Activated T-helper 1 cell treated with anti-CD3 and anti-CD28 coated beads, Interleukin-12 subunit alpha, Interleukin-12 subunit beta, Interleukin-2, Interleukin-4 antibody, amounts not matched to agents 30 ng/mL and 10 ng/mL and 1 ng/mL, durations not matched to agents 14 hours and 24 hours and 36 hours (primary cell): ENCODE results near the gene HCRTR2. TPM values are rescaled to one million over a fixed set of nuclear protein-coding genes. Genes with fewer than 3 reads are reported as not detected.
"Not testable (repeated sequence)": the region's sequence is repeated elsewhere in the genome, so short reads cannot be mapped to it uniquely, and the experiment has no call there.

ENCODE experiments used
- DNase-seq: peaks from one replicate; pipeline ENCODE4 v3.0.0; 2021; ENCODE audit warnings: low spot score
- H3K27ac Mint-ChIP-seq: one replicate; pipeline ENCODE4 v1.8.0; 2021; ENCODE audit warnings: mild to moderate bottlenecking, mixed read lengths
- H3K27me3 Mint-ChIP-seq: one replicate; pipeline ENCODE4 v1.8.0; 2022; ENCODE audit warnings: mild to moderate bottlenecking, moderate library complexity, mixed read lengths; ENCODE audit not compliant: insufficient read depth
- H3K36me3 Mint-ChIP-seq: one replicate; pipeline ENCODE4 v1.8.0; 2021; ENCODE audit warnings: low read depth, mixed read lengths
- H3K4me1 Mint-ChIP-seq: one replicate; pipeline ENCODE4 v1.8.0; 2021; ENCODE audit warnings: low read depth, mixed read lengths
- H3K4me3 Mint-ChIP-seq: one replicate; pipeline ENCODE4 v1.8.0; 2021; ENCODE audit warnings: mild to moderate bottlenecking, moderate library complexity, mixed read lengths
- H3K9me3 Mint-ChIP-seq: one replicate; pipeline ENCODE4 v1.8.0; 2021; ENCODE audit warnings: mixed read lengths
- intact Hi-C: fragments of 100-400 bp; cut with micrococcal nuclease; formaldehyde crosslinking; loops from one replicate; pipeline ENCODE4 v1.15.1; 2024
- total RNA-seq: library from RNA; stranded (reverse); gene quantifications from 2 replicates; pipeline ENCODE4 v1.2.3, GENCODE V29; 2022

The HCRTR2 gene
- total RNA-seq, 1 donor from 2014 or later: not detected

DNA sequence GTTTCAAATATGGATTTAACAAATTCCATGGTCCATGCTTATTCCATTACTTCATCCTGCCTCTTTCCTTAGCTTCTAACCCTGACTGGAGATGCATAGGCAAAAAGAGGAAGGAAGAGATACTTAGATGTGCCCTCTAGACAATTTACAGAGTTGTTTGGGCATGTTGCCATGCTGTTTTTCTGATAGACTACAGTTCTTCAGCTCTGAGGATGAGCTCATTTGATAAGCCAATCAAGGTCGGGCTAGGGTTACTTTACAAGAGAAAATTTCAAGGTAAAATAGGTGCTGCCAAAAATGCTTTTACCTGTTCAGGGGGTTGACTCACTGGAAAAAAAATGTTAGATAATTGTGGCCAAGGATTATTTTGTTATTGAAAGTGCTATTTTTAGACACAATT lies 5.9 kb downstream of the HCRTR2 start:
- no peak overlapping the region for H3K27ac Mint-ChIP-seq
- no peaks in the 10 kb centered on the region for H3K36me3 Mint-ChIP-seq
- peaks cover 4% of the 10 kb centered on the region for H3K9me3 Mint-ChIP-seq
- no peak overlapping the region for H3K4me3 Mint-ChIP-seq
- no peaks in the 10 kb centered on the region for H3K27me3 Mint-ChIP-seq
- intact Hi-C loops: no loop called here
- no peaks in the 10 kb centered on the region for H3K4me1 Mint-ChIP-seq
- DNase-seq: no peak

DNA sequence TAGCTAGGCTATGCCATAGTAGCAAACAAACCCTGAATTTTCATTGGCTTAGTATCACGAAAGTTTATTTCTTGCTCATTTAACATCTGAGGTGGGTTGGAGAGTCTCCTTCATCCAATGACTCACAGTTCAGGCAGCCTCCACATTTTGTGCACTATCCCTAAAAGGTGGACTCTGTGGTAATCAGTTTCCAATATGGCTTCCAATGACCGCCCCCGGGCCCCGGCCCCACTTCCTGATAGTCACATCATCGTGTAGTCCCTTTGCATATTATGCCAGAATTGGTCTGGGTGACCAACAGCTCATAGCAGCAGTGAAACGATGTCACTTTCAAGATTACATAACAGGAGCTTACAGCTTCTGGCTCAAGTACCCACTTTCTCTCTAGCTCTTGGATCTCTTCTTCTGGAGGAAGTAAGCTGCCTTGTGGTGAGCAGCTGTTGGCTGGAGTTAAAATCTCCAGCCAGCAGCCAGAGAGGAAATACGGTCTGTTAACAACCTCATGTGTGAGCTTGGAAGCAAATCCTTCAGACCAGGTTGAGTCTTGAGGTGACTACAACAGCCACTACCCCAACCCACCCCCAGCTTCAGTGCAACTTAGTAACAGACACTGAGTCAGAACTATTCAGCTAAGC lies 7.8 kb downstream of the HCRTR2 start:
- H3K4me3 Mint-ChIP-seq: no peak overlapping the region
- intact Hi-C loops: no loop called here
- H3K4me1 Mint-ChIP-seq: no peaks in the 10 kb centered on the region
- DNase-seq: no peak
- H3K9me3 Mint-ChIP-seq: peaks cover 4% of the 10 kb centered on the region
- no peak overlapping the region for H3K27ac Mint-ChIP-seq
- no peaks in the 10 kb centered on the region for H3K36me3 Mint-ChIP-seq
- H3K27me3 Mint-ChIP-seq: no peaks in the 10 kb centered on the region

DNA sequence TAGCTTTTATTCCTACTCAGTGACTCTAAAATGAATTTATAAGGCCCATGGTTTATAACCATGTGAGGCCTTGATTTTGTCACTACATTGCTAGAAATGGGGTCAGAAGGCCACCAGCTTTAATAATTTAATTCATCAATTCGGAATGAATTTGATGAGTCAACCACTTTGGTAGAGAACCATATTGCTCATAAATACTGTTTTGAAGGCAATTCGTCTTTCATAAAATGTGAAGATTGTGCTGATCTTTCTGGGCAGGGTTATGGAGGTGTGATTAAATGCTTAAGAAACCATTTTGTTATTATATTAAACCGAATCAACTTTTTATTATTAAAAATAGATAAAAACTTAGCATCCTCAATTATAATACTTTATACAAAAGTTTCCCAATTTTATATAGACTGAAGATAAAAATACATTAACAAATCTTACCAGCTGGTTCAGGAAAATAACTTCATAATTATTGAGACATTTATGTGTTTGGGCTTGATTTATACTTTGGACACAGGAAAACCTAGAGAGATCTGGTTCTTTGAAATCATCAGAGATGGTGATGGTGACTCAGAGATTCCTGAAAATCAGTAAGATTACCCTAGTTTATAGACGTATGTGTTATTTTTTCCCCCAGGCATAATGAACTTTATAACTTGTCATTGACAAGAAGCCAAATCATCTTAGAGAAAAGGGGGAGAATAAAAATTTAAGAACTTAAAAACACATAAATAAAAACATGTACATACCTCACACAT lies 10.6 kb downstream of the HCRTR2 start:
- Mint-ChIP-seq H3K27me3 (no peaks in the 10 kb centered on the region), H3K36me3 (no peaks in the 10 kb centered on the region), H3K9me3 (peaks cover 7% of the 10 kb centered on the region), H3K4me3 (no peak overlapping the region), H3K27ac (no peak overlapping the region), H3K4me1 (no peaks in the 10 kb centered on the region)
- intact Hi-C loops: no loop called here
- DNase-seq: no peak

DNA sequence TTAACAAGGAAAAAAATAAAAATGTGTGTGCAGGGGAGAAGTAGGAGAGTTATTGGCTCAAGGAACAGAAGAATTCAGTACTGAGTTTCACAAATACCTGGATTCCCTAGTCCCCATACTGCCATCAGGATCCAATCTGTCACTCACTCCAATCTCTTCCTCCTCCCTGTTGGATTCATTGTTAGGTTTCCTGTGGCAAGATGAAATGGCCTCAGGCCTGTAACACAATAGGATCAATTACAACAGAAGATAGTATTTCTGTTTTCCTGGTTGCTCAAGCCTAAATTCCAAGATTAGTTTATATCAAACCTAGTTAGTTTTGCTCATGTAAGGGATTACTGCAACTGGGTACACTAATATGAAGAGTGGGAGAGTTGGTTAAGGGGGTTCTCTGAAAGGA lies 24.4 kb downstream of the HCRTR2 start:
- H3K4me1 Mint-ChIP-seq: no peaks in the 10 kb centered on the region
- DNase-seq: no peak
- no peak overlapping the region for H3K4me3 Mint-ChIP-seq
- intact Hi-C loops: no loop called here
- H3K27me3 Mint-ChIP-seq: no peaks in the 10 kb centered on the region
- H3K9me3 Mint-ChIP-seq: no peaks in the 10 kb centered on the region
- H3K36me3 Mint-ChIP-seq: no peaks in the 10 kb centered on the region
- H3K27ac Mint-ChIP-seq: no peak overlapping the region

DNA sequence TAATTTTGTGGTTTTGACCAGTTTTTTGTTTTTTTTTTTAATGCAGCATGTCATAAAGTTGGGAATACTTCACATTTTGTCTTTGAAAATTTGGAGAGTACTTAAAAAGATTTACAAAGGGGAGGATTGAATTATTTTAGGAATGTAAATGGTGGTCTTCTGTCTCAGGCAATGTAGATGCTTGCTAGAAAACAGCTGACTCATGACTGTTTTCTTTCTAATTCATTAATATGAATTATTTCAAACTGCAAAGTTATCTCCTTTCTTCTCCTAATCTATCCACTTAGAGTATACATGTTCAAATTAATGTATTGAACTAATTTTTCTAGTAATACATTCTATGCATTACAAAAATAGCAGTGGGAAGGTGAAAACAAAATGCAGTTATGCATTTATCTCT lies 24.9 kb downstream of the HCRTR2 start:
- Mint-ChIP-seq H3K4me1 (no peaks in the 10 kb centered on the region), H3K27ac (no peak overlapping the region), H3K4me3 (no peak overlapping the region), H3K9me3 (no peaks in the 10 kb centered on the region), H3K36me3 (no peaks in the 10 kb centered on the region), H3K27me3 (no peaks in the 10 kb centered on the region)
- intact Hi-C loops: no loop called here
- DNase-seq: no peak

DNA sequence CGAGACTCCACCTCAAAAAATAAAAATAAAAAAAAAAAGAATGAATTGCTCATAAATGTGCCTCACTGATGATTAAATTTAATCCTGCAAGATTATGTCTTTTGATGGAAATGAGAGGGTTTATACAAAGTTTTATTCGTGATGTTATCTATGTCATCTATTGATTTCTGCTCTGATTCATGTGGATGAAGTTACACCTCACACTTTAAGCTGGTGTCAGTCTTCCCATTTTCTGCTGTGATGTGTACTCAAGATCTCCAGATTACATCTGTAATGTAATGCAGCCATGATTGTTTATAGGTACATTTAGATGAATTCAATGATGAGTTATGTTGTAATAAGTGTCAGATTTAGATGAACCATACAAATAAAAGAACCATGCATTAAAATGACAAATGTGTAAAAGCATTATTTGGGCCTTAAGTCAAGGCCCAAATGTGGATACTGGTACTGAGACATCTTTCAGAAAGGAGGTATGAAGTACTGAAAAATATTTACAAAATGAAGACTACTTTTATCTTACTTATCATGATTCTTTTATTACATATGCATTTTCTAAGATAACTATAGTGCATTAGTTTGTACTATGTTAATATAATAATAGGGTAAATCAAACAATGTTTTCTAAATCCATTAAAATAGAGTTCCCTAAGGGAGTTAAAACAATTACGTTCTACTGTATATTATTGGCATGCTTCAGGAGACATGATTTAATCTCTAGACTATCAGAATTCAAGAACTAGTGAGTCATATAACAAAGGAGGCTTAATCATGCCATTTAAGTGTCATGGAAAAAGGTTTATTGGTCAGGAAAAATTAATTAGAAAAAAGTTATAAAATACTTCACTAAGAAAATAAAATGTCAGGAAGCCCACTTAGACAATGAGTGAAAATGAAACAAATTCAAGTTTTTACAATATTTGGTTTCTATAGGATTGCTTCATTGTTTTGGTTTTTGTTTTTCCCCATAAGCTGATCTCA lies 34.5 kb downstream of the HCRTR2 start:
- no peaks in the 10 kb centered on the region for H3K4me1 Mint-ChIP-seq
- H3K36me3 Mint-ChIP-seq: no peaks in the 10 kb centered on the region
- DNase-seq: no peak
- H3K4me3 Mint-ChIP-seq: no peak overlapping the region
- no peaks in the 10 kb centered on the region for H3K27me3 Mint-ChIP-seq
- H3K9me3 Mint-ChIP-seq: no peaks in the 10 kb centered on the region
- no peak overlapping the region for H3K27ac Mint-ChIP-seq
- intact Hi-C loops: no loop called here

DNA sequence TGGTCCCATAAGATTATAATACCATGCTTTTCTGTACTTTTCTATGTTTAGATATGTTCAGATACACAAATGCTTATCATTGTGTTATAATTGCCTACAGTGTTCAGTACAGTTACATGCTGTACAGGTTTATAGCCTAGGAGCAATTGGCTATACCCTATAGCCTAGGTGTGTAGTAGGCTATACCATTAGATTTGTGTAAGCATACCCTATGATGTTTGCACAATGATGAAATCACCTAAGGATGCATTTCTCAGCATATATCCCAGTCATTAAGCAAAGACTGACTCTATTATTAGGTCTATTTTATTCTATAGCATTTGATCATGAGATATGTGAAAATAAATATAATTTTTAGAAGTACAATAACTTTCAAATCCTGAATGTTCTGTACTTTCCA lies 36.6 kb downstream of the HCRTR2 start:
- Mint-ChIP-seq H3K4me3 (no peak overlapping the region), H3K27ac (no peak overlapping the region), H3K4me1 (no peaks in the 10 kb centered on the region), H3K36me3 (no peaks in the 10 kb centered on the region), H3K9me3 (no peaks in the 10 kb centered on the region), H3K27me3 (no peaks in the 10 kb centered on the region)
- DNase-seq: no peak
- intact Hi-C loops: no loop called here

DNA sequence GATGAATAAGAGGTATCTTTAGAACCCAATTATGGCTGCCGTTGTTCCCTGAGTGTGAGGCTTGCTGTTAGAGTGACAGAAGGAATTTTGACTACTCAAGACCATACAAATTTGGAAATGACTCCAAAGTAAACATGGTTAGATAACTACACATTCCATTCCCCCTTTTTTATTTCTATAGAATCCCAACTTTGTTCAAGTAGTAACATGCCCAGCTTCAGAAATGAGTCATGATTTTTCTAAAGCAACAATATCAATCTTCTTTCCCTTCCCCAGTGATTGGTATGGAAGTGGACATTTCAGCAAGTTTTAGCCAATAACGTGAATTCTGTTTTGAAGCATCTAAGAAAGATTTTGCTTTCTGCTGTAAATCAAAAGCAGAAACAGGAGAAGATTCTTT lies 37.8 kb downstream of the HCRTR2 start:
- intact Hi-C loops: no loop called here
- Mint-ChIP-seq H3K4me3 (no peak overlapping the region), H3K27me3 (no peaks in the 10 kb centered on the region), H3K36me3 (no peaks in the 10 kb centered on the region), H3K27ac (no peak overlapping the region), H3K9me3 (no peaks in the 10 kb centered on the region), H3K4me1 (no peaks in the 10 kb centered on the region)
- DNase-seq: no peak

DNA sequence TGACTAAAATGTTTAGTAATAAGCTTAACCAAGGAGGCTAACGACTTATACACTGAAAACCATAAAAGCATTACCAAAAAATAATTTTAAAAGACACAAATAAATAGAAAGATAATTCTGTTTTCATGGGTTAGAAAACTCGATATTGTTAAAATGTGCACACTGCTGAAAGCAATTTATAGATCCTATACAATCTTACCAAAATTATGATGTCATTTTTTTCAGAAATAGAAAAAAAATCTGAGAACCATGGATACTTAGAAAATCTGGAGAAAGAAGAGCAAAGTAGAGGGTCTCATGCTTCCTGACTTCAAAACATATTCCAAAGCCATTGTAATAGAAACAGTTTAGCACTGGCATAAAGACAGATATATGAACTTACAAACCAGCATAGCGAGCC lies 46.6 kb downstream of the HCRTR2 start:
- Mint-ChIP-seq H3K9me3 (peaks cover 7% of the 10 kb centered on the region), H3K4me3 (no peak overlapping the region), H3K27me3 (no peaks in the 10 kb centered on the region), H3K27ac (no peak overlapping the region), H3K36me3 (no peaks in the 10 kb centered on the region), H3K4me1 (no peaks in the 10 kb centered on the region)
- no peak for DNase-seq
- intact Hi-C loops: no loop called here

DNA sequence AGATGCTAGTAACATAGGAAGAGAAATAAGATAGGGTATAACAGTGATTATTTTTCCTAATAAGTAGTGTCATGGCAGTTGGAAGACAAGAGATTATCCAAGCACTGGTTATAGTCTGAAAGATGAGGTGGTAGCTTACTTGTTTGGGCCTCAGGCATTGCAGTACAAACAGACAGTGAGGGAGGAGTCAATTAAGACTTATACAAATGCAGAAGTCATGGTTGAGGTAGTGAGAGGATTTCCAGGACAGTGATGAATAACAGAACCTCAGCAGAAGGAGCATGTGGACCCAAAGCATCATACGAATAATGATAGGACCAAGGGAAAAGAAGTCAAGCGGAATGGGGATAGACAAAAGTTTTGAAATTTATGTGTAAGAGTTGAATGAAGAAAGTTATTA lies 53.5 kb downstream of the HCRTR2 start:
- Mint-ChIP-seq H3K4me3 (no peak overlapping the region), H3K4me1 (no peaks in the 10 kb centered on the region), H3K27me3 (no peaks in the 10 kb centered on the region), H3K36me3 (no peaks in the 10 kb centered on the region), H3K9me3 (no peaks in the 10 kb centered on the region), H3K27ac (no peak overlapping the region)
- intact Hi-C loops: no loop called here
- no peak for DNase-seq

DNA sequence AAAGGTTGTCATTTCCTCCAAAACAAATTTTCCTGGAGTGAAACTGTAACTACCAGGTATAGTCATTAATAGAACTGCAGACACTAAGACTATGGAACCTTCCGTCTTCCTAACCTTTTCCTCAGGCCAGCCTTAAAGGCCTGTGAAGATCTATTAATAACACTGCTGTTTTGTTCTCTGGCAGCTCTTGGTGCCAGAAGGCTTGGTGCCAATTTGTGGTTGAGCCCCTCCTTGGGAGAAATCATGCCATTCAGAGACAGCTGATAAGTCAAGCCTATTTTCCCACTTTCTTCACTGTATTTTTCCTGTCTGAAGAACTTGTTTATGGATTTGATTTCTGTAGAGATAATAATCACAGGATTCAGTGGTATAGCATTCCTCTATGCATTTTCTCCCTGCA lies 64.8 kb downstream of the HCRTR2 start:
- no peak for DNase-seq
- no peaks in the 10 kb centered on the region for H3K36me3 Mint-ChIP-seq
- no peak overlapping the region for H3K27ac Mint-ChIP-seq
- intact Hi-C loops: no loop called here
- no peaks in the 10 kb centered on the region for H3K27me3 Mint-ChIP-seq
- no peak overlapping the region for H3K4me3 Mint-ChIP-seq
- no peaks in the 10 kb centered on the region for H3K4me1 Mint-ChIP-seq
- no peaks in the 10 kb centered on the region for H3K9me3 Mint-ChIP-seq

DNA sequence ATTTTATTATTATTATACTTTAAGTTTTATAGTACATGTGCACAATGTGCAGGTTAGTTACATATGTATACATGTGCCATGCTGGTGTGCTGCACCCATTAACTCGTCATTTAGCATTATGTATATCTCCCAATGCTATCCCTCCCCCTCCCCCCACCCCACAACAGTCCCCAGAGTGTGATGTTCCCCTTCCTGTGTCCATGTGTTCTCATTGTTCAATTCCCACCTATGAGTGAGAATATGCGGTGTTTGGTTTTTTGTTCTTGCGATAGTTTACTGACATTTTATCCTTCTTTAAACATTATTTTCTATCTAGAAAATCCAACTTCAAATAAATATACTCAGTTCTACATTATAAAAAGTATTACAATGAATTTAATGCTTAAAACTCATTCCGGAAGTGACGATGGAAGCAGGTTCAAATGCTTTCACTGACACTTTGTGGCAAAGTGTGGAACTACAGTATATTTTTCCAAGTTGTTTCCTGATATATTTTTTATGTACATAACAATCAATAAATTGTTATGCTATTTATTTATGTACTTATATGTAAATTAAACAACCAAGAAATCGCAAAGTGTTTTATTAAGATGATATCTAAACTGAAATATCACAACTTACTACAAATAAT lies 66.8 kb downstream of the HCRTR2 start:
- not testable (repeated sequence) for H3K36me3 Mint-ChIP-seq

More for the DNA sequence above, 66.8 kb downstream of the HCRTR2 start:
- DNase-seq, H3K27me3 Mint-ChIP-seq, H3K27ac Mint-ChIP-seq, H3K4me3 Mint-ChIP-seq, H3K4me1 Mint-ChIP-seq, H3K9me3 Mint-ChIP-seq: not testable (repeated sequence)
- intact Hi-C loops: loop anchor here (5.0 kb wide), 1 partner anchor 524 kb away; no protein-coding TSS in a partner anchor
